Measurements from ENCODE around the gene SIGLEC14.
"Not testable (repeated sequence)": the region's sequence is repeated elsewhere in the genome, so short reads cannot be mapped to it uniquely, and the experiment has no call there.

Gene SIGLEC14

DNA sequence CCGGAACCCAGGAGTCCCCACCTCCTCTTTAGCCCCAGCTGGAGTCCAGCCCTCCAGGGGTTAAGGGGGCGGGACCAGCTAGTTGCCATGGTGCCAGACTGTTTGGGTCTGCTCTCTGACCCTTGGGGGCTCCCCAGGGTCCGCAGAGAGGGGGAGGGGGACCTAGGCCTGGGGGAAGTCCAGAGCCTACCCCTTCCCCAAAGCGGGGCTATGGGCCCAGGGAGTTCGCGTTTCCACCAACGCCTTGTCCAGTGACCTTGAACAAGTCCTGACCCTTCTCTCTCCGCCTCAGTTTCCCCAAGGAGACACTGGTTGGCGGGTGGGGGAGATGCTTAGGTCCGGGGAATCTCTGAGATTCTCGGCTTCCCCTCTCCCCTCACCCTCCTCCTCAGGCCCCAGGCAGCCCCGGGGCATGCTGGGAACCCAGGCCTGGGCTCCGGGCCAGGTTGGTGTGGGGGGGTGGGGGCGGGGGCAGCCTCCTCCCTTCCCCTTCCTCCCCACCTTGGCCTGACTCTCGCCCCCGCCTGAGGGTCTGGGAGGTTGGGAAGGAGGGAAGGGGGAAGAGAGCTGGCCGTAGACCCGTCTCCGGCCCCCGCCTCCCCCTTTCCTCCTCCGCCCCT, 43.9 kb upstream of the SIGLEC14 start:
- peaks cover 27% of the 10 kb centered on the region for H3K4me1 ChIP-seq (ENCODE audit: control insufficient read depth, insufficient read depth, low read length, poor library complexity, severe bottlenecking)
- H3K27me3 ChIP-seq (replicated peaks; ENCODE audit: control insufficient read depth, insufficient read depth, low read length, poor library complexity, severe bottlenecking) = no peaks in the 10 kb centered on the region
- H3K27ac ChIP-seq (ENCODE audit: insufficient read depth, low read length, poor library complexity, severe bottlenecking) = peak overlapping the region; percentile 94
- no peaks in the 10 kb centered on the region for H3K36me3 ChIP-seq (ENCODE audit: control insufficient read depth, insufficient read depth, low read length)
- peak; percentile 67 to 70 (median 67) for DNase-seq
- H3K4me3 ChIP-seq (ENCODE audit: insufficient read depth, low read depth, low read length, poor library complexity, severe bottlenecking) = peak overlapping the region; percentile 74
- H3K9me3 ChIP-seq (ENCODE audit: control insufficient read depth, low read length) = no peaks in the 10 kb centered on the region

DNA sequence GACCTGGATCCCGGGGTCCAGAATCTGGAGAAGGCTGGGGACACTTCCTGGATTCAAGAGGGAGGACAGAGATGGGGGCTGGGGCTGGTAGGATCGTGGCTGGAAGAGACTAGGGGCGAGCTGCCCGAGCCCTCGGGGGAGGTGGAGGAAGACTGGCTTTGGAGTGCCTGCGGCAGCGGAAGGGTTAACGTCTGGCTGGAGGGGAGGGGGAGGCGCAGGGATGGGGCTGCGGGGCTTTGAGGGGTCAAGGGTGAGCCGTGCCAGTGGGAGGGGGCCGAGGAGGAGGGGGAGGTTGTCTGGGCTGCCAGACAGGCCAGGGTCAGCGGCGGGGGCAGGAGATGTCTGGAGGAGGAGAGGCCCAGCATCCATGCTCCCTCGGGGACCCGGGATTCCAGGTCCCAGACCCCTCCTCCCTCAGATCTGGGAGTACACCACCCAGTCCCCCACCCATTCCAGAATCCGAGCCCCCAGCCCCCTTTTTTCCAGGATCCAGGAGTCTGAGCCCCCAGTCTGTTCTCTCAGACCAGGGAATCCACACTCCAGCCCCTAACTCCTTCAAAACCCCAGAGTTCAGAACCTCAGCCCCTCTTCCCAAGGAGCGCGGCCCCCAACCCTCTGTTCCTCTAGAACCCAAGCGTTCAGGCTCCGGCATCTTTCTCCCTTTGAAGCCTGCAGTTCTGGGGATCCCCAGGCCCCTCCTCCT, 43.3 kb upstream of the SIGLEC14 start:
- Histone ChIP-seq H3K4me1 (ENCODE audit: control insufficient read depth, insufficient read depth, low read length, poor library complexity, severe bottlenecking) (peaks cover 27% of the 10 kb centered on the region), H3K9me3 (ENCODE audit: control insufficient read depth, low read length) (no peaks in the 10 kb centered on the region), H3K4me3 (ENCODE audit: insufficient read depth, low read depth, low read length, poor library complexity, severe bottlenecking) (peak overlapping the region; percentile 74), H3K36me3 (ENCODE audit: control insufficient read depth, insufficient read depth, low read length) (no peaks in the 10 kb centered on the region), H3K27ac (ENCODE audit: insufficient read depth, low read length, poor library complexity, severe bottlenecking) (peak overlapping the region; percentile 94), H3K27me3 (replicated peaks; ENCODE audit: control insufficient read depth, insufficient read depth, low read length, poor library complexity, severe bottlenecking) (no peaks in the 10 kb centered on the region)
- DNase-seq = no peak

DNA sequence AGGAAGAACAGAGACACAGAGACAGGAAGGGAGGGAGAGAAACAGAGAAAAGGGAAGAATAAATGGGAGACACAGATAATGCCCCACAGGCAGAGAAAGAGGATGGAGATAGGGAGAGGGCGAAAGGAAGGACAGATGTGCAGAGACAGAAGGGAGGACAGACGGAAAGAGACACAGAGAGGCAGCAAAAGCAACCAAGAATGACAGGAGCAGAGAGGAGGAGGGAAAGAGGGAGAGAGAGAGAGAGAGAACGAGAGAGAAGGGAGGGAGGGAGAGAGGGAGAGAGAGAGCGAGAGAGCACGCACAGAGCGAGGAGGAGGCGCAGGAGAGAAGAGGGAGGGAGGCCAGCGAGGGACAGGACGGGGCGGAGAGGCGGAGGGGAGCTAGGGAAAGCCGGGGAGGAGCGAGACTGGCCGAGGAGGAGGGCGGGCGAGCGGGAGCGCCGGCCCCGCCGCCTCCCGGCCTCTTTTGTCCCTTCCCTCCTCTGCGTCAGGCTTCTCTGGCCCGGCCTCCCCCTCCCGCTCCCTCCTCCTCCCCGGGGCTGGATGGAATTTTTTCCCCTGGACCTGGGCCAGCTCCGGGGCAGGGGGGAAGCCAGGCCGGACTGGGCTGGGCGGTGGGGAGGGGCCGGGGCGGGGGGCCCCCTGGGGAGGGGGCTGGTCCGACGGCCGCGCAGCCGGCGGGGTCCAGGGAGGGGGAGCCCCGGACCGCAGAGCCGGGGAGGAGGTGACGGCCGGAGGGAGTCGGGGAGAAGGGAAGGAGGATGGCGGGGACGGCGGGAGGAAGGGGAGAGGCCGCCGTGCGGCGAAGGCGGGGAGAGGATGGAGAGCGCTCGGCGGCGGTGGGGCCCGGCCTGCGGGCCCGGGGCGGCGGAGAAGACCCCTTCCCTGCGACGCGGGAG, 42.3 kb upstream of the SIGLEC14 start:
- H3K36me3 ChIP-seq (ENCODE audit: control insufficient read depth, insufficient read depth, low read length) = no peaks in the 10 kb centered on the region
- H3K4me1 ChIP-seq (ENCODE audit: control insufficient read depth, insufficient read depth, low read length, poor library complexity, severe bottlenecking) = peaks cover 27% of the 10 kb centered on the region
- H3K4me3 ChIP-seq (ENCODE audit: insufficient read depth, low read depth, low read length, poor library complexity, severe bottlenecking) = peak overlapping the region; percentile 74
- no peaks in the 10 kb centered on the region for H3K27me3 ChIP-seq (replicated peaks; ENCODE audit: control insufficient read depth, insufficient read depth, low read length, poor library complexity, severe bottlenecking)
- H3K9me3 ChIP-seq (ENCODE audit: control insufficient read depth, low read length) = no peaks in the 10 kb centered on the region
- no peak overlapping the region for H3K27ac ChIP-seq (ENCODE audit: insufficient read depth, low read length, poor library complexity, severe bottlenecking)
- DNase-seq = no peak

DNA sequence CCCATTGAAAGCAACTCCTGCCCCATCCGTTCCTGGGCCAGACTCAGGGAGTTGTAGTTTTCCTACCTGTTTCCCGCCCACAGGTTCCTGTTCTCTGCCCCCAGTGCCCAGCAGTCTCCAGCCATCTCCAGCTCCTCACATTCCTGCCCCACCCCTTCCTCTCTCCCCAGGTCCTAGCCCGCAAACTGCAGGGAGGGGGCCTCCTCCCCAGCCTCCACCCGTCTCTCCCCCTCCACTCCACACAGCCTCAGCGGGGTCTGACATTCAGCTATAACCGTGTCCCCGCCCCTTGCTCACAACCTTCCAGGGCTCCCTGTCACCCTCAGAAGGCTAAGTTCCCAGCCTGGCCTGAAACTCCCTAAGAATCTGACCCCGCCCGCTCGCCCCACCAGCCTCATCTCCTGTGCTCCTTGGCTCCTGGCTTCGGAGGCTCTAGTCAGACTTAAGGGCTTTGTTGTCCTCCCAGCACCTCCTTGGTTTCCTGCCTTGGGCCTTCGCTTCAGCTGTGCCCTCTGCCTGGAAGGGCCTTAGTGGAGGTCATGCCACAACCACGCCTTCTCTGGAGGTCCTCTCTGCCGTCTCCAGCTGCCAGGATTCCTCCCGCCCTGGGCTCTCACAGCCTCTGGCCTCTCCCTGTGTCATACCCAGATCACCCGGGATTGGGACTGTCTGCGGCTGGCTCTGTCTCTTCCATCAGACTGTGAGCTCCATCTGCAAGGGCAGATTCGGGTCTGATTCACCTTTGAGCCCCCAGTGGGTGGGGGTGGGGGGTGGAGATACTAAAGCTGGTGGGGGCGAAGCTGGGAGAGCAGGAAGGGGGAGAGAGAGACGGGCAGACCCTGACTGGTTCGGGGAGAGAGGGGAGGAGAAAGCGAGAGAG, 41.4 kb upstream of the SIGLEC14 start:
- Histone ChIP-seq H3K27ac (ENCODE audit: insufficient read depth, low read length, poor library complexity, severe bottlenecking) (no peak overlapping the region), H3K27me3 (replicated peaks; ENCODE audit: control insufficient read depth, insufficient read depth, low read length, poor library complexity, severe bottlenecking) (no peaks in the 10 kb centered on the region), H3K4me1 (ENCODE audit: control insufficient read depth, insufficient read depth, low read length, poor library complexity, severe bottlenecking) (peaks cover 27% of the 10 kb centered on the region), H3K4me3 (ENCODE audit: insufficient read depth, low read depth, low read length, poor library complexity, severe bottlenecking) (no peak overlapping the region), H3K36me3 (ENCODE audit: control insufficient read depth, insufficient read depth, low read length) (no peaks in the 10 kb centered on the region), H3K9me3 (ENCODE audit: control insufficient read depth, low read length) (no peaks in the 10 kb centered on the region)
- no peak for DNase-seq

DNA sequence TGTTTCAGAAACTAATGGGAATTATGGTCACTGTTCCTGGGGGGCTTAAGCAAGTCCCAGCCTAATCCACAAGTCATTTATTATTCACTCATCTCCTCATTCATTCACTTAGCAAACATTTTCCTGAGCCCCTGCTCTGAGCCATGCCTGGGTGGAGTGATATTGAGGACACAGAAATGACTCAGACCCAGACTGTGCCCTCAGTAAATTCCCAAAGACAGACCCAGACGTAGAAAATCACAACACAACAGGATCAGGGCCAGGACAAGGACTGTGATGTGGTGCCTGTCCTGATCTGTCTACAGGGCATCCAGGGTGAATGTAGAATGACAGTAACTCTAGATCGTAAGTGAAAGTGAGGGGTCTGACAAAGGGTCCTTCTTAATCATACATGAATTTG, 39.5 kb upstream of the SIGLEC14 start:
- Histone ChIP-seq H3K36me3 (ENCODE audit: control insufficient read depth, insufficient read depth, low read length) (no peaks in the 10 kb centered on the region), H3K4me3 (ENCODE audit: insufficient read depth, low read depth, low read length, poor library complexity, severe bottlenecking) (no peak overlapping the region), H3K27ac (ENCODE audit: insufficient read depth, low read length, poor library complexity, severe bottlenecking) (no peak overlapping the region), H3K4me1 (ENCODE audit: control insufficient read depth, insufficient read depth, low read length, poor library complexity, severe bottlenecking) (peaks cover 24% of the 10 kb centered on the region), H3K9me3 (ENCODE audit: control insufficient read depth, low read length) (no peaks in the 10 kb centered on the region), H3K27me3 (replicated peaks; ENCODE audit: control insufficient read depth, insufficient read depth, low read length, poor library complexity, severe bottlenecking) (no peaks in the 10 kb centered on the region)
- no peak for DNase-seq

DNA sequence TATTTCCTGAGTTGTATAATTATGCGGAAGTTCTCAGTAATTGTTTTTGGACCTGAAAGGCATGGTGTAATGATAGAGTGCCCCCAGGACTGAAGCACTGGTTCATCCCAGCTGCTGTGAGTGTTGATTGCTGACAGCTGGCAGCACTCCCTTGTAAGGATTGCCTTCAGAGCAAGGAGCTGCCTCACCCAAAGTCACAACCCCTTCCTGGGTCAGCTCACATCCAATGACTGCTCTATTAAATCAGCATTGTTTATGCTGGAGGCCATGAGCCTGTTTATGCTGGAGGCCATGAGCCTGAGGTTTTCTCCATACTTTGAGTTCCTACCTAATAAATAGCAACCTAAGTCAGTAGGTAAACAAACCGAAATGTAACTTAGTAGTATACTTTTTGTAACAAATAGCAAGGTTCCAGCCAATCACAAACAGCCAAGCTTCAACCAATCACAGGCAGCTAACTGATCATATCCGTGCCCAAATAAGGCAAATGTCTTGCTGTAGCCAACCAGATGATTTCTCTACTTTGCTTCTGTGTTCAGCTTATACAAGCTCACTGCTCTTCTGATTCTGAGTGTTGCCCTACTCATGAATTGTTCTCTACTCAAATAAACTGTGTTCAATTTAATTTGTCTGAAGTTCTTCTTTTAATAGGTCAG, 34.8 kb upstream of the SIGLEC14 start:
- H3K36me3 ChIP-seq (ENCODE audit: control insufficient read depth, insufficient read depth, low read length) = no peaks in the 10 kb centered on the region
- H3K27ac ChIP-seq (ENCODE audit: insufficient read depth, low read length, poor library complexity, severe bottlenecking) = no peak overlapping the region
- H3K4me3 ChIP-seq (ENCODE audit: insufficient read depth, low read depth, low read length, poor library complexity, severe bottlenecking) = no peak overlapping the region
- H3K4me1 ChIP-seq (ENCODE audit: control insufficient read depth, insufficient read depth, low read length, poor library complexity, severe bottlenecking) = no peaks in the 10 kb centered on the region
- no peaks in the 10 kb centered on the region for H3K9me3 ChIP-seq (ENCODE audit: control insufficient read depth, low read length)
- no peak for DNase-seq
- no peaks in the 10 kb centered on the region for H3K27me3 ChIP-seq (replicated peaks; ENCODE audit: control insufficient read depth, insufficient read depth, low read length, poor library complexity, severe bottlenecking)

DNA sequence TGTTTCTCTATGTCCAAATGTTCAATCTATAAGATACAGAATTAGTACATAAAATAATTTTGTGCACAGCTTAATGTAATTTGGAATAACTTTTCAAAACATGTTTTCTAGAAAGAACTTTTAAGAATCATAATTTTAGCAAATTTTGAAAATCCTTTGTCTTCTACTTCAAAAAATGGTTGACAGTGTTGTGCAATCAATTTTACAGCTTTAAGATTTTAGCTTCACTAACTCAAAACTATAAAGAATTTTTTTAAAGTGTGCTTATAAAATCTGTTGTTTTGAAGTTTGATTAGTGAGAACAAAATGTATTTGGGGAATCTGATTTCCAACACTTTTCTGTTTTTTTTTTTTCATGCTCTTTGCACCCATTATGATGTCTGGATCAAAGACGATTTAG, 33.8 kb upstream of the SIGLEC14 start:
- no peak overlapping the region for H3K4me3 ChIP-seq (ENCODE audit: insufficient read depth, low read depth, low read length, poor library complexity, severe bottlenecking)
- H3K27me3 ChIP-seq (replicated peaks; ENCODE audit: control insufficient read depth, insufficient read depth, low read length, poor library complexity, severe bottlenecking) = no peaks in the 10 kb centered on the region
- H3K36me3 ChIP-seq (ENCODE audit: control insufficient read depth, insufficient read depth, low read length) = no peaks in the 10 kb centered on the region
- H3K9me3 ChIP-seq (ENCODE audit: control insufficient read depth, low read length) = no peaks in the 10 kb centered on the region
- no peaks in the 10 kb centered on the region for H3K4me1 ChIP-seq (ENCODE audit: control insufficient read depth, insufficient read depth, low read length, poor library complexity, severe bottlenecking)
- no peak for DNase-seq
- no peak overlapping the region for H3K27ac ChIP-seq (ENCODE audit: insufficient read depth, low read length, poor library complexity, severe bottlenecking)

DNA sequence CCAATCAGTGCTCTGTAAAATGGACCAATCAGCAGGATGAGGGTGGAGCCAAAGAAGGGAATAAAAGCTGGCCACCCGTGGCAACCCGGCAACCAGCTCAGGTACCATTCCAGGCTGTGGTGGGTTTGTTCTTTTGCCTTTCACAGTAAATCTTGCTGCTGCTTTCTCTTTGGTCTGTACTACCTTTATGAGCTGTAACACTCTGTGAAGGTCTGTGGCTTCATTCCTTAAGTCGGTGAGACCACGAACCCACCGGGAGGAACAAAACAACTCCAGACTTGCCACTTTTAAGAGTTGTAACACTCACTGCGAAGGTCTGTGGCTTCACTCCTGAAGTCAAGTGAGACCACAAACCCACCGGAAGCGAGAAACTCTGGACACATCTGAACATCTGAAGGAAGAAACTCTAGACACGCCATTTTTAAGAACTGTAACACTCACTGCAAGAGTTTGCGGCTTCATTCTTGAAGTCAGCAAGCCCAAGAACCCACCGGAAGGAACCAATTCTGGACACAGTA, 30.0 kb upstream of the SIGLEC14 start:
- Histone ChIP-seq H3K27ac (ENCODE audit: insufficient read depth, low read length, poor library complexity, severe bottlenecking) (no peak overlapping the region), H3K4me1 (ENCODE audit: control insufficient read depth, insufficient read depth, low read length, poor library complexity, severe bottlenecking) (no peaks in the 10 kb centered on the region), H3K9me3 (ENCODE audit: control insufficient read depth, low read length) (no peaks in the 10 kb centered on the region), H3K27me3 (replicated peaks; ENCODE audit: control insufficient read depth, insufficient read depth, low read length, poor library complexity, severe bottlenecking) (no peaks in the 10 kb centered on the region), H3K36me3 (ENCODE audit: control insufficient read depth, insufficient read depth, low read length) (no peaks in the 10 kb centered on the region), H3K4me3 (ENCODE audit: insufficient read depth, low read depth, low read length, poor library complexity, severe bottlenecking) (no peak overlapping the region)
- DNase-seq = no peak

DNA sequence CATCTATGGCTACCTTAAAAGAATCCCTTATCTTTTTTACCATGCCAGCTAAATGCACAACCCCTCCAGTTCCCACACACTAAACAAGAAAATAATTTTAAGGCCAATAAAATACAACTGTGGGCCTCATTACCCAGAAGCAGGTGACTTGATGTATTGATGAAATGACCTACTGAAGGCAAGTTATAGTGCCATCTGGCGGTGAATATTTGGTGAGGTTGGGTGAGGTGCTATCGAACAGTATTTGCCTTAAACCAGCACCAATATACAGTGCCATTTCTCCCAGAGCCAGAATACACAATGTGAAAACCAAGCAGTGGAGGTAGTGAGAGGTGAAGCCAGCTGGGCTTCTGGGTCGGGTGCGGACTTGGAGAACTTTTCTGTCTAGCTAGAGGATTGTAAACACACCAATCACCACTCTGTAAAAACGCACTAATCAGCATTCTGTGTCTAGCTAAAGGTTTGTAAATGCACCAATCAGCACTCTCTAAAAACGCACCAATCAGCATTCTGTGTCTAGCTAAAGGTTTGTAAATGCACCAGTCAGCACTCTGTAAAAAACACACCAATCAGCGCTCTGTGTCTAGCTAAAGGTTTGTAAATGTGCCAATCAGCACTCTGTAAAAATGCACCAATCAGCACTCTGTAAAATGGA, 29.4 kb upstream of the SIGLEC14 start:
- not testable (repeated sequence) for H3K36me3 ChIP-seq (ENCODE audit: control insufficient read depth, insufficient read depth, low read length); H3K27me3 ChIP-seq (replicated peaks; ENCODE audit: control insufficient read depth, insufficient read depth, low read length, poor library complexity, severe bottlenecking)

More for the DNA sequence above, 29.4 kb upstream of the SIGLEC14 start:
- DNase-seq; H3K4me1 ChIP-seq (ENCODE audit: control insufficient read depth, insufficient read depth, low read length, poor library complexity, severe bottlenecking); H3K9me3 ChIP-seq (ENCODE audit: control insufficient read depth, low read length); H3K4me3 ChIP-seq (ENCODE audit: insufficient read depth, low read depth, low read length, poor library complexity, severe bottlenecking); H3K27ac ChIP-seq (ENCODE audit: insufficient read depth, low read length, poor library complexity, severe bottlenecking): not testable (repeated sequence)
